Chondrocyte (in vitro differentiated cells): ENCODE measurements around the gene EBLN2. TPM values are rescaled to one million over a fixed set of nuclear protein-coding genes. Genes with fewer than 3 reads are reported as not detected.

Experiments used
- DNase-seq: peaks from one replicate; pipeline ENCODE4 v3.0.0; 2021; ENCODE audit warnings: mixed read lengths, low spot score
- H3K27ac Mint-ChIP-seq: one replicate; pipeline ENCODE4 v1.8.0; 2021; ENCODE audit warnings: mild to moderate bottlenecking, moderate library complexity, mixed read lengths; ENCODE audit not compliant: unreplicated experiment
- H3K27me3 Mint-ChIP-seq: 2 replicates; pipeline ENCODE4 v1.8.0; 2021; ENCODE audit warnings: low read depth, mixed read lengths
- H3K36me3 Mint-ChIP-seq: 2 replicates; pipeline ENCODE4 v1.8.0; 2021; ENCODE audit warnings: low read depth, mixed read lengths
- H3K4me1 Mint-ChIP-seq: 2 replicates; pipeline ENCODE4 v1.8.0; 2021; ENCODE audit warnings: low read depth, mild to moderate bottlenecking, mixed read lengths
- H3K4me3 Mint-ChIP-seq: one replicate; pipeline ENCODE4 v1.8.0; 2021; ENCODE audit warnings: mild to moderate bottlenecking, moderate library complexity, mixed read lengths; ENCODE audit not compliant: unreplicated experiment
- H3K9me3 Mint-ChIP-seq: 2 replicates; pipeline ENCODE4 v1.8.0; 2021; ENCODE audit warnings: low read depth, mixed read lengths
- CTCF ChIP-seq: fragments of 200-600 bp; sonication (generic); IDR thresholded peaks from 2 replicates; pipeline ENCODE4 v1.5.0; 2021; ENCODE audit warnings: antibody characterized with exemption, mild to moderate bottlenecking, moderate library complexity
- total RNA-seq: library from RNA; stranded (reverse); gene quantifications from 3 replicates; pipeline ENCODE4 v1.2.1, GENCODE V29; 2021

Gene EBLN2
- total RNA-seq, 1 donor from 2014 or later = 3.3 TPM

GRCh38 chr3:73031573-73032103, 29.8 kb upstream of the EBLN2 start:
- DNase-seq = no peak
- Mint-ChIP-seq H3K27me3 (no peaks in the 10 kb centered on the region), H3K4me3 (no peak overlapping the region), H3K36me3 (peaks cover 1% of the 10 kb centered on the region), H3K27ac (no peak overlapping the region), H3K4me1 (peaks cover 68% of the 10 kb centered on the region), H3K9me3 (no peaks in the 10 kb centered on the region)
- no peak for TF ChIP-seq CTCF

- peak overlapping the region; percentile 89 for H3K27ac Mint-ChIP-seq
- H3K9me3 Mint-ChIP-seq = no peaks in the 10 kb centered on the region
- H3K27me3 Mint-ChIP-seq = no peaks in the 10 kb centered on the region
- TF ChIP-seq CTCF = peak; percentile 7
- peaks cover 75% of the 10 kb centered on the region for H3K4me1 Mint-ChIP-seq
- no peak for DNase-seq
- H3K36me3 Mint-ChIP-seq = peaks cover 1% of the 10 kb centered on the region
- H3K4me3 Mint-ChIP-seq = no peak overlapping the region
These were observed 24.5 kb upstream of the EBLN2 start for GRCh38 chr3:73036694-73037591.

GRCh38 chr3:73041537-73041936, 19.9 kb upstream of the EBLN2 start:
- peak overlapping the region; percentile 52 for H3K27ac Mint-ChIP-seq
- H3K4me1 Mint-ChIP-seq = peaks cover 52% of the 10 kb centered on the region
- H3K36me3 Mint-ChIP-seq = no peaks in the 10 kb centered on the region
- H3K4me3 Mint-ChIP-seq = no peak overlapping the region
- no peaks in the 10 kb centered on the region for H3K27me3 Mint-ChIP-seq
- DNase-seq = no peak
- H3K9me3 Mint-ChIP-seq = no peaks in the 10 kb centered on the region
- TF ChIP-seq CTCF = no peak

GRCh38 chr3:73043414-73043813, 18.0 kb upstream of the EBLN2 start:
- no peak overlapping the region for H3K27ac Mint-ChIP-seq

GRCh38 chr3:73045391-73045790, 16.1 kb upstream of the EBLN2 start:
- Mint-ChIP-seq H3K4me3 (no peak overlapping the region), H3K27me3 (no peaks in the 10 kb centered on the region), H3K9me3 (no peaks in the 10 kb centered on the region), H3K36me3 (peaks cover 4% of the 10 kb centered on the region), H3K27ac (no peak overlapping the region), H3K4me1 (peaks cover 45% of the 10 kb centered on the region)
- DNase-seq = no peak
- no peak for TF ChIP-seq CTCF

More at GRCh38 chr3:73043414-73043813, 18.0 kb upstream of the EBLN2 start:
- TF ChIP-seq CTCF = no peak
- Mint-ChIP-seq H3K4me1 (peaks cover 41% of the 10 kb centered on the region), H3K9me3 (no peaks in the 10 kb centered on the region), H3K36me3 (peaks cover 1% of the 10 kb centered on the region), H3K27me3 (no peaks in the 10 kb centered on the region), H3K4me3 (no peak overlapping the region)
- no peak for DNase-seq
